Measurements from ENCODE around the gene DLST.
A peak's percentile ranks its signal among the peaks of the same experiment; 100 is the strongest.

DLST gene

GRCh38 chr14:74936151-74936550 lies 54.4 kb downstream of the DLST start:
- no peaks in the 10 kb centered on the region for H3K27me3 ChIP-seq (ENCODE audit: control insufficient read depth in 2 of 2, insufficient read depth in 2 of 2, low read length in 2 of 2)
- H3K9ac ChIP-seq (ENCODE audit: low read depth in 1 of 2, low read length in 2 of 2): no peak overlapping the region
- peaks cover 5 to 7% of the 10 kb centered on the region in 2 donors for H3K4me1 ChIP-seq (ENCODE audit: control insufficient read depth in 2 of 2, insufficient read depth in 2 of 2, low read length in 2 of 2)

GRCh38 chr14:74936731-74937130 lies 55.0 kb downstream of the DLST start:
- H3K4me1 ChIP-seq (ENCODE audit: control insufficient read depth in 2 of 2, insufficient read depth in 2 of 2, low read length in 2 of 2): peaks cover 7 to 11% of the 10 kb centered on the region in 2 donors
- H3K9ac ChIP-seq (ENCODE audit: low read depth in 1 of 2, low read length in 2 of 2): no peak overlapping the region

More at GRCh38 chr14:74936151-74936550, 54.4 kb downstream of the DLST start:
- no peaks in the 10 kb centered on the region for H3K9me3 ChIP-seq (ENCODE audit: control insufficient read depth in 2 of 2, low read length in 2 of 2)
- H3K27ac ChIP-seq (ENCODE audit: low read depth in 2 of 2, low read length in 2 of 2): no peak overlapping the region
- H3K36me3 ChIP-seq (ENCODE audit: control insufficient read depth in 2 of 2, insufficient read depth in 2 of 2, low read length in 2 of 2): no peaks in the 10 kb centered on the region
- H3K4me3 ChIP-seq (ENCODE audit: low read length in 2 of 2): no peak overlapping the region

GRCh38 chr14:74937171-74937570 lies 55.5 kb downstream of the DLST start:
- no peaks in the 10 kb centered on the region for H3K27me3 ChIP-seq (ENCODE audit: control insufficient read depth in 2 of 2, insufficient read depth in 2 of 2, low read length in 2 of 2)
- no peaks in the 10 kb centered on the region for H3K9me3 ChIP-seq (ENCODE audit: control insufficient read depth in 2 of 2, low read length in 2 of 2)
- H3K9ac ChIP-seq (ENCODE audit: low read depth in 1 of 2, low read length in 2 of 2): no peak overlapping the region
- no peak overlapping the region for H3K4me3 ChIP-seq (ENCODE audit: low read length in 2 of 2)
- peaks cover 10 to 13% of the 10 kb centered on the region in 2 donors for H3K4me1 ChIP-seq (ENCODE audit: control insufficient read depth in 2 of 2, insufficient read depth in 2 of 2, low read length in 2 of 2)
- no peaks in the 10 kb centered on the region for H3K36me3 ChIP-seq (ENCODE audit: control insufficient read depth in 2 of 2, insufficient read depth in 2 of 2, low read length in 2 of 2)
- H3K27ac ChIP-seq (ENCODE audit: low read depth in 2 of 2, low read length in 2 of 2): no peak overlapping the region

More at GRCh38 chr14:74936731-74937130, 55.0 kb downstream of the DLST start:
- Histone ChIP-seq H3K36me3 (ENCODE audit: control insufficient read depth in 2 of 2, insufficient read depth in 2 of 2, low read length in 2 of 2) (no peaks in the 10 kb centered on the region), H3K9me3 (ENCODE audit: control insufficient read depth in 2 of 2, low read length in 2 of 2) (no peaks in the 10 kb centered on the region), H3K4me3 (ENCODE audit: low read length in 2 of 2) (no peak overlapping the region), H3K27me3 (ENCODE audit: control insufficient read depth in 2 of 2, insufficient read depth in 2 of 2, low read length in 2 of 2) (no peaks in the 10 kb centered on the region), H3K27ac (ENCODE audit: low read depth in 2 of 2, low read length in 2 of 2) (no peak overlapping the region)

- Histone ChIP-seq H3K27ac (ENCODE audit: low read depth in 2 of 2, low read length in 2 of 2) (peak overlapping the region; percentile 53 to 79), H3K4me1 (ENCODE audit: control insufficient read depth in 2 of 2, insufficient read depth in 2 of 2, low read length in 2 of 2) (peaks cover 12 to 13% of the 10 kb centered on the region in 2 donors), H3K4me3 (ENCODE audit: low read length in 2 of 2) (no peak overlapping the region), H3K36me3 (ENCODE audit: control insufficient read depth in 2 of 2, insufficient read depth in 2 of 2, low read length in 2 of 2) (no peaks in the 10 kb centered on the region), H3K9ac (ENCODE audit: low read depth in 1 of 2, low read length in 2 of 2) (no peak overlapping the region), H3K9me3 (ENCODE audit: control insufficient read depth in 2 of 2, low read length in 2 of 2) (no peaks in the 10 kb centered on the region), H3K27me3 (ENCODE audit: control insufficient read depth in 2 of 2, insufficient read depth in 2 of 2, low read length in 2 of 2) (no peaks in the 10 kb centered on the region)
These were observed 57.1 kb downstream of the DLST start for GRCh38 chr14:74938531-74939495.

GRCh38 chr14:74940956-74941565 lies 59.3 kb downstream of the DLST start:
- Histone ChIP-seq H3K27ac (ENCODE audit: low read depth in 2 of 2, low read length in 2 of 2) (peak overlapping the region; percentile 50 to 67), H3K27me3 (ENCODE audit: control insufficient read depth in 2 of 2, insufficient read depth in 2 of 2, low read length in 2 of 2) (no peaks in the 10 kb centered on the region), H3K9ac (ENCODE audit: low read depth in 1 of 2, low read length in 2 of 2) (peak overlapping the region in 1 of 2 donors; percentile 44), H3K4me1 (ENCODE audit: control insufficient read depth in 2 of 2, insufficient read depth in 2 of 2, low read length in 2 of 2) (peaks cover 12 to 14% of the 10 kb centered on the region in 2 donors), H3K4me3 (ENCODE audit: low read length in 2 of 2) (peak overlapping the region; percentile 22 to 28), H3K36me3 (ENCODE audit: control insufficient read depth in 2 of 2, insufficient read depth in 2 of 2, low read length in 2 of 2) (no peaks in the 10 kb centered on the region), H3K9me3 (ENCODE audit: control insufficient read depth in 2 of 2, low read length in 2 of 2) (no peaks in the 10 kb centered on the region)

- H3K27ac ChIP-seq (ENCODE audit: low read depth in 2 of 2, low read length in 2 of 2): peak overlapping the region; percentile 50 to 67
- H3K9ac ChIP-seq (ENCODE audit: low read depth in 1 of 2, low read length in 2 of 2): peak overlapping the region in 1 of 2 donors; percentile 44
- H3K36me3 ChIP-seq (ENCODE audit: control insufficient read depth in 2 of 2, insufficient read depth in 2 of 2, low read length in 2 of 2): no peaks in the 10 kb centered on the region
- peak overlapping the region; percentile 22 to 28 for H3K4me3 ChIP-seq (ENCODE audit: low read length in 2 of 2)
- peaks cover 14 to 20% of the 10 kb centered on the region in 2 donors for H3K4me1 ChIP-seq (ENCODE audit: control insufficient read depth in 2 of 2, insufficient read depth in 2 of 2, low read length in 2 of 2)
- H3K27me3 ChIP-seq (ENCODE audit: control insufficient read depth in 2 of 2, insufficient read depth in 2 of 2, low read length in 2 of 2): no peaks in the 10 kb centered on the region
- no peaks in the 10 kb centered on the region for H3K9me3 ChIP-seq (ENCODE audit: control insufficient read depth in 2 of 2, low read length in 2 of 2)
These were observed 60.0 kb downstream of the DLST start for GRCh38 chr14:74941676-74942097.

GRCh38 chr14:74942181-74942580 lies 60.5 kb downstream of the DLST start:
- Histone ChIP-seq H3K36me3 (ENCODE audit: control insufficient read depth in 2 of 2, insufficient read depth in 2 of 2, low read length in 2 of 2) (no peaks in the 10 kb centered on the region), H3K27me3 (ENCODE audit: control insufficient read depth in 2 of 2, insufficient read depth in 2 of 2, low read length in 2 of 2) (no peaks in the 10 kb centered on the region), H3K9ac (ENCODE audit: low read depth in 1 of 2, low read length in 2 of 2) (peak overlapping the region; percentile 6 to 14), H3K4me1 (ENCODE audit: control insufficient read depth in 2 of 2, insufficient read depth in 2 of 2, low read length in 2 of 2) (peaks cover 14 to 20% of the 10 kb centered on the region in 2 donors), H3K27ac (ENCODE audit: low read depth in 2 of 2, low read length in 2 of 2) (peak overlapping the region; percentile 50 to 67), H3K4me3 (ENCODE audit: low read length in 2 of 2) (no peak overlapping the region), H3K9me3 (ENCODE audit: control insufficient read depth in 2 of 2, low read length in 2 of 2) (no peaks in the 10 kb centered on the region)

GRCh38 chr14:74942608-74943007 lies 60.9 kb downstream of the DLST start:
- Histone ChIP-seq H3K4me1 (ENCODE audit: control insufficient read depth in 2 of 2, insufficient read depth in 2 of 2, low read length in 2 of 2) (peaks cover 14 to 20% of the 10 kb centered on the region in 2 donors), H3K9me3 (ENCODE audit: control insufficient read depth in 2 of 2, low read length in 2 of 2) (no peaks in the 10 kb centered on the region), H3K27me3 (ENCODE audit: control insufficient read depth in 2 of 2, insufficient read depth in 2 of 2, low read length in 2 of 2) (no peaks in the 10 kb centered on the region), H3K9ac (ENCODE audit: low read depth in 1 of 2, low read length in 2 of 2) (peak overlapping the region in 1 of 2 donors; percentile 14), H3K27ac (ENCODE audit: low read depth in 2 of 2, low read length in 2 of 2) (peak overlapping the region in 1 of 2 donors; percentile 50), H3K4me3 (ENCODE audit: low read length in 2 of 2) (no peak overlapping the region), H3K36me3 (ENCODE audit: control insufficient read depth in 2 of 2, insufficient read depth in 2 of 2, low read length in 2 of 2) (no peaks in the 10 kb centered on the region)

GRCh38 chr14:74945261-74945851 lies 63.6 kb downstream of the DLST start:
- Histone ChIP-seq H3K36me3 (ENCODE audit: control insufficient read depth in 2 of 2, insufficient read depth in 2 of 2, low read length in 2 of 2) (no peaks in the 10 kb centered on the region), H3K27me3 (ENCODE audit: control insufficient read depth in 2 of 2, insufficient read depth in 2 of 2, low read length in 2 of 2) (no peaks in the 10 kb centered on the region), H3K9me3 (ENCODE audit: control insufficient read depth in 2 of 2, low read length in 2 of 2) (no peaks in the 10 kb centered on the region), H3K4me1 (ENCODE audit: control insufficient read depth in 2 of 2, insufficient read depth in 2 of 2, low read length in 2 of 2) (peaks cover 11 to 17% of the 10 kb centered on the region in 2 donors), H3K4me3 (ENCODE audit: low read length in 2 of 2) (no peak overlapping the region), H3K9ac (ENCODE audit: low read depth in 1 of 2, low read length in 2 of 2) (no peak overlapping the region), H3K27ac (ENCODE audit: low read depth in 2 of 2, low read length in 2 of 2) (no peak overlapping the region)
